Endodermal cell (in vitro differentiated cells): ENCODE data around the gene SMURF1. TPM values are rescaled to one million over a fixed set of nuclear protein-coding genes. Genes with fewer than 3 reads are reported as not detected.

Experiments used
- DNase-seq: peaks from one replicate; pipeline ENCODE4 v3.0.0-alpha.2; 2017
- H3K27ac ChIP-seq: 2 replicates; pipeline ENCODE4 v1.5.1; 2013; ENCODE audit warnings: mild to moderate bottlenecking, low read depth, low read length, moderate library complexity
- H3K27me3 ChIP-seq: 2 replicates; pipeline ENCODE4 v1.6.1; 2013; ENCODE audit warnings: mild to moderate bottlenecking, low read length, moderate library complexity; ENCODE audit not compliant: insufficient read depth, control insufficient read depth, poor library complexity, severe bottlenecking
- H3K36me3 ChIP-seq: 2 replicates; pipeline ENCODE4 v1.7.0; 2013; ENCODE audit warnings: mild to moderate bottlenecking, low read length, moderate library complexity; ENCODE audit not compliant: control insufficient read depth, insufficient read depth
- H3K4me1 ChIP-seq: one replicate; pipeline ENCODE4 v1.7.0; 2013; ENCODE audit warnings: low read length; ENCODE audit not compliant: control insufficient read depth, insufficient read depth
- H3K4me3 ChIP-seq: 2 replicates; pipeline ENCODE4 v1.5.1; 2013; ENCODE audit warnings: mild to moderate bottlenecking, low read length, moderate library complexity
- H3K9ac ChIP-seq: 2 replicates; pipeline ENCODE4 v1.6.1; 2013; ENCODE audit warnings: mild to moderate bottlenecking, low read length, moderate library complexity; ENCODE audit not compliant: poor library complexity, severe bottlenecking; ENCODE audit errors: extremely low read depth
- H3K9me3 ChIP-seq: 2 replicates; pipeline ENCODE4 v1.6.1; 2013; ENCODE audit warnings: mild to moderate bottlenecking, low read length, moderate library complexity; ENCODE audit not compliant: control insufficient read depth
- H3K27ac Mint-ChIP-seq: 2 replicates; pipeline ENCODE4 v1.8.0; 2020; ENCODE audit warnings: mixed read lengths
- H3K27me3 Mint-ChIP-seq: 2 replicates; pipeline ENCODE4 v1.8.0; 2021; ENCODE audit warnings: mild to moderate bottlenecking, mixed read lengths; ENCODE audit not compliant: insufficient read depth
- H3K36me3 Mint-ChIP-seq: 2 replicates; pipeline ENCODE4 v1.8.0; 2020; ENCODE audit warnings: low read depth, mixed read lengths
- H3K4me1 Mint-ChIP-seq: 2 replicates; pipeline ENCODE4 v1.8.0; 2020; ENCODE audit warnings: mixed read lengths
- H3K4me3 Mint-ChIP-seq: 2 replicates; pipeline ENCODE4 v1.8.0; 2020; ENCODE audit warnings: mild to moderate bottlenecking, moderate library complexity, mixed read lengths
- H3K9me3 Mint-ChIP-seq: 2 replicates; pipeline ENCODE4 v1.8.0; 2020; ENCODE audit warnings: mild to moderate bottlenecking, mixed read lengths
- CTCF ChIP-seq: fragments of 200-600 bp; sonication (generic); conservative IDR thresholded peaks from 2 replicates; pipeline ENCODE4 v1.5.0; 2021; ENCODE audit warnings: antibody characterized with exemption, mild to moderate bottlenecking
- WGBS, 2 experiments: methylation state at CpG; one replicate each; pipeline versions ENCODE4 v1.1.5 to v1.1.7; 2013; ENCODE audit warnings: missing lambda C conversion rate in 2 of 2, mixed read lengths in 1 of 2; ENCODE audit not compliant: insufficient coverage in 1 of 2, insufficient read length in 1 of 2; 5-methylcytosine and 5-hydroxymethylcytosine counted together
- total RNA-seq, 2 donors: library from RNA; stranded (reverse); fragmentation: NEBNext Ultra II Directional in 1 of 2; extraction: Animal tissue kit (Norgen Biotek cat#: 25700) in 1 of 2; gene quantifications; 2 replicates in 1 of 2; 3 replicates in 1 of 2; pipeline ENCODE4 v1.2.1, GENCODE V29; 2021

The SMURF1 gene
- total RNA-seq, 2 donors from 2014 or later, result 31.6 to 38.1 TPM

- H3K4me3 ChIP-seq, result no peak overlapping the region
- no peaks in the 10 kb centered on the region for H3K4me1 ChIP-seq
- H3K36me3 Mint-ChIP-seq, result peaks cover 27% of the 10 kb centered on the region
- peaks cover 10% of the 10 kb centered on the region for H3K9me3 Mint-ChIP-seq
- no peak overlapping the region for H3K9ac ChIP-seq
- H3K27me3 ChIP-seq, result no peaks in the 10 kb centered on the region
- H3K9me3 ChIP-seq, result peaks cover 15% of the 10 kb centered on the region
- H3K4me3 Mint-ChIP-seq, result no peak overlapping the region
- DNase-seq, result no peak
- peaks cover 17% of the 10 kb centered on the region for H3K36me3 ChIP-seq
- peaks cover 21% of the 10 kb centered on the region for H3K4me1 Mint-ChIP-seq
- no peak overlapping the region for H3K27ac Mint-ChIP-seq
- WGBS, 2 experiments, result 98 to 100% methylated on average over 3 to 6 of the region's 6 CpGs
- TF ChIP-seq CTCF, result no peak
- no peaks in the 10 kb centered on the region for H3K27me3 Mint-ChIP-seq
- no peak overlapping the region for H3K27ac ChIP-seq
These were observed 21.1 kb downstream of the SMURF1 start for GRCh38 chr7:99122762-99123161.

- TF ChIP-seq CTCF, result no peak
- H3K27me3 Mint-ChIP-seq, result no peaks in the 10 kb centered on the region
- H3K9ac ChIP-seq, result no peak overlapping the region
- no peak for DNase-seq
- H3K9me3 Mint-ChIP-seq, result peaks cover 14% of the 10 kb centered on the region
- H3K4me1 Mint-ChIP-seq, result peaks cover 15% of the 10 kb centered on the region
- H3K36me3 ChIP-seq, result peaks cover 17% of the 10 kb centered on the region
- H3K4me3 ChIP-seq, result no peak overlapping the region
- no peak overlapping the region for H3K27ac Mint-ChIP-seq
- no peaks in the 10 kb centered on the region for H3K27me3 ChIP-seq
- no peak overlapping the region for H3K27ac ChIP-seq
- no peak overlapping the region for H3K4me3 Mint-ChIP-seq
- peaks cover 27% of the 10 kb centered on the region for H3K9me3 ChIP-seq
- no peaks in the 10 kb centered on the region for H3K4me1 ChIP-seq
- peaks cover 31% of the 10 kb centered on the region for H3K36me3 Mint-ChIP-seq
- WGBS, 2 experiments, result 92% methylated on average over 11 to 13 of the region's 13 CpGs
These were observed 22.3 kb downstream of the SMURF1 start for GRCh38 chr7:99121496-99122021.

GRCh38 chr7:99120916-99121315 is 23.0 kb downstream of the SMURF1 start:
- peaks cover 16% of the 10 kb centered on the region for H3K9me3 Mint-ChIP-seq
- peaks cover 17% of the 10 kb centered on the region for H3K36me3 ChIP-seq
- H3K4me1 ChIP-seq, result no peaks in the 10 kb centered on the region
- no peak overlapping the region for H3K27ac Mint-ChIP-seq
- no peak overlapping the region for H3K4me3 Mint-ChIP-seq
- H3K9ac ChIP-seq, result no peak overlapping the region
- H3K4me3 ChIP-seq, result no peak overlapping the region
- no peak for DNase-seq
- no peak overlapping the region for H3K27ac ChIP-seq
- H3K27me3 ChIP-seq, result no peaks in the 10 kb centered on the region
- peaks cover 14% of the 10 kb centered on the region for H3K4me1 Mint-ChIP-seq
- H3K27me3 Mint-ChIP-seq, result no peaks in the 10 kb centered on the region
- 91 to 100% methylated on average over 2 of the region's 2 CpGs for WGBS, 2 experiments
- peaks cover 34% of the 10 kb centered on the region for H3K36me3 Mint-ChIP-seq
- peaks cover 32% of the 10 kb centered on the region for H3K9me3 ChIP-seq
- TF ChIP-seq CTCF, result no peak
